ENCODE measurements around the gene GALK1.
A peak's percentile ranks its signal among the peaks of the same experiment; 100 is the strongest.

The GALK1 gene

GRCh38 chr17:75784473-75785015 lies 19.6 kb upstream of the GALK1 start, which contains the start of gene UNK:
TSS of gene UNK (plus strand) at chr17:75784806. CDS start at chr17:75784881, 75 bp downstream.
- peak; percentile 100 for DNase-seq (ENCODE audit: low read depth)
- TF ChIP-seq CTCF (IDR thresholded peaks at IDR 0.05; ENCODE audit: insufficient read depth, low read depth, low read length, missing control alignments): no peak
- peak within 1 kb of the TSS; percentile 63 for H3K4me3 ChIP-seq (ENCODE audit: low read depth, low read length)

GRCh38 chr17:75783803-75784472 lies 18.9 kb upstream of the GALK1 start:
- no peak for TF ChIP-seq CTCF (IDR thresholded peaks at IDR 0.05; ENCODE audit: insufficient read depth, low read depth, low read length, missing control alignments)
- no peak for DNase-seq (ENCODE audit: low read depth)
- H3K4me3 ChIP-seq (ENCODE audit: low read depth, low read length): peak overlapping the region; percentile 63

GRCh38 chr17:75783069-75783783 lies 18.2 kb upstream of the GALK1 start:
- peak; percentile 87 for DNase-seq (ENCODE audit: low read depth)
- peak; percentile 58 for TF ChIP-seq CTCF (IDR thresholded peaks at IDR 0.05; ENCODE audit: insufficient read depth, low read depth, low read length, missing control alignments)
- peak overlapping the region; percentile 63 for H3K4me3 ChIP-seq (ENCODE audit: low read depth, low read length)

GRCh38 chr17:75779987-75780889 lies 15.2 kb upstream of the GALK1 start:
- peak overlapping the region; percentile 31; the same call in 1 of the 2 replicates for H3K4me3 ChIP-seq (ENCODE audit: low read depth, low read length)
- TF ChIP-seq CTCF (IDR thresholded peaks at IDR 0.05; ENCODE audit: insufficient read depth, low read depth, low read length, missing control alignments): no peak
- no peak for DNase-seq (ENCODE audit: low read depth)

GRCh38 chr17:75779250-75779986 lies 14.4 kb upstream of the GALK1 start:
- H3K4me3 ChIP-seq (ENCODE audit: low read depth, low read length): peak overlapping the region; percentile 85
- DNase-seq (ENCODE audit: low read depth): peak; percentile 100
- no peak for TF ChIP-seq CTCF (IDR thresholded peaks at IDR 0.05; ENCODE audit: insufficient read depth, low read depth, low read length, missing control alignments)

- TF ChIP-seq CTCF (IDR thresholded peaks at IDR 0.05; ENCODE audit: insufficient read depth, low read depth, low read length, missing control alignments): peak; percentile 66
- peak overlapping the region; percentile 85 for H3K4me3 ChIP-seq (ENCODE audit: low read depth, low read length)
- DNase-seq (ENCODE audit: low read depth): peak; percentile 82
Observed at GRCh38 chr17:75778861-75779249, 13.9 kb upstream of the GALK1 start.

- peak; percentile 49 for DNase-seq (ENCODE audit: low read depth)
Observed at GRCh38 chr17:75778066-75778860, 13.3 kb upstream of the GALK1 start.

More at GRCh38 chr17:75778066-75778860, 13.3 kb upstream of the GALK1 start:
- H3K4me3 ChIP-seq (ENCODE audit: low read depth, low read length): peak overlapping the region; percentile 85
